Sigmoid colon (tissue), 7 donors: Measurements from ENCODE around the gene CFLAR. TPM values are rescaled to one million over a fixed set of nuclear protein-coding genes. Genes with fewer than 3 reads are reported as not detected.
A peak's percentile ranks its signal among the peaks of the same experiment; 100 is the strongest.

Source experiments
- DNase-seq: peaks from one replicate; pipeline ENCODE4 v3.0.0-alpha.2; 2019
- H3K27ac ChIP-seq, 4 donors: fragments of 200-600 bp; sonication (generic); one replicate each; pipeline ENCODE4 v1.5.1; 2016 to 2019; ENCODE audit warnings: mild to moderate bottlenecking in 1 of 4
- H3K27me3 ChIP-seq, 3 donors: fragments of 200-600 bp; sonication (generic); one replicate each; pipeline ENCODE4 v1.5.1; 2019; ENCODE audit warnings: mild to moderate bottlenecking in 1 of 3
- H3K36me3 ChIP-seq, 4 donors: fragments of 200-600 bp; sonication (generic); one replicate each; pipeline ENCODE4 v1.5.1; 2016 to 2019
- H3K4me1 ChIP-seq, 4 donors: fragments of 200-600 bp; sonication (generic); one replicate each; pipeline ENCODE4 v1.5.1; 2017 to 2019
- H3K4me3 ChIP-seq, 4 donors: fragments of 200-600 bp; sonication (generic); one replicate each; pipeline ENCODE4 v1.5.1; 2017 to 2019; ENCODE audit warnings: mild to moderate bottlenecking in 2 of 4, moderate library complexity in 1 of 4
- H3K9me3 ChIP-seq, 4 donors: fragments of 200-600 bp in 3 of 4; sonication (generic) in 3 of 4; one replicate each; pipeline versions ENCODE4 v1.5.1 to v1.6.1; 2013 to 2019
- CTCF ChIP-seq, 4 experiments: fragments of 450-650 bp in 3 of 4; fragments of 200-600 bp in 1 of 4; IDR thresholded peaks; one replicate each; pipeline ENCODE4 v1.5.1; 2016 to 2019; ENCODE audit warnings: antibody characterized with exemption in 4 of 4, mild to moderate bottlenecking in 3 of 4, moderate library complexity in 2 of 4
- EP300 ChIP-seq, 4 donors: sonication (generic); formaldehyde crosslinking; IDR thresholded peaks; one replicate each; pipeline ENCODE4 v1.6.1; 2017; ENCODE audit warnings: antibody characterized with exemption in 4 of 4
- POLR2A ChIP-seq, 2 donors: fragments of 450-650 bp; IDR thresholded peaks; one replicate each; pipeline ENCODE4 v1.6.1; 2016; ENCODE audit warnings: antibody characterized with exemption in 2 of 2, mild to moderate bottlenecking in 2 of 2, moderate library complexity in 2 of 2
- POLR2AphosphoS5 ChIP-seq, 4 donors: sonication (generic); formaldehyde crosslinking; IDR thresholded peaks; one replicate each; pipeline ENCODE4 v1.6.1; 2017; ENCODE audit warnings: antibody characterized with exemption in 4 of 4
- WGBS, 2 donors: extraction: QIAGEN DNeasy Blood & Tissue Kit; methylation state at CpG; one replicate each; pipeline ENCODE4 v1.1.7; 2013; 5-methylcytosine and 5-hydroxymethylcytosine counted together
- intact Hi-C: fragments of 100-400 bp; cut with DNase I; formaldehyde crosslinking; loops from one replicate; pipeline ENCODE4 v1.15.1; 2023
- polyA plus RNA-seq, 3 donors: library from polyadenylated mRNA; stranded (reverse); fragments of 200-250 nt; gene quantifications; one replicate each; pipeline ENCODE4 v1.2.3, GENCODE V29; 2013
- total RNA-seq, 4 donors: library from RNA; depleted of rRNA; stranded (reverse); fragments of >200 nt; gene quantifications; one replicate each; pipeline ENCODE4 v1.1.0, GENCODE V29; 2016
- donor health status: healthy with polysubstance abuse.
- donor health status: Bipolar disorder and iron deficiency.
- donor health status: healthy.

CFLAR gene
- total and polyA plus RNA-seq, 7 donors = 32.4 to 243 (median 113) TPM

- TF ChIP-seq EP300 (IDR thresholded peaks at IDR 0.05) (no peak), POLR2AphosphoS5 (IDR thresholded peaks at IDR 0.05) (peak in 3 of 4 donors; percentile 12 to 30 (median 29))
- Histone ChIP-seq H3K9me3 (no peaks in the 10 kb centered on the region), H3K27ac (peak overlapping the region in 2 of 4 donors; percentile 38 to 39), H3K4me1 (peaks cover 0 to 21% (median 12%) of the 10 kb centered on the region in 4 donors), H3K36me3 (no peaks in the 10 kb centered on the region), H3K4me3 (no peak overlapping the region), H3K27me3 (no peaks in the 10 kb centered on the region)
- 81 to 92% methylated on average over 6 of the region's 6 CpGs for WGBS, 2 donors
- DNase-seq = peak; percentile 77
- intact Hi-C loops = no loop called here
Observed at GRCh38 chr2:201203916-201204654, 88.1 kb downstream of the CFLAR start.

GRCh38 chr2:201204655-201205514, 88.9 kb downstream of the CFLAR start:
- Histone ChIP-seq H3K36me3 (no peaks in the 10 kb centered on the region), H3K27ac (peak overlapping the region in 2 of 4 donors; percentile 38 to 39), H3K4me1 (peaks cover 0 to 21% (median 12%) of the 10 kb centered on the region in 4 donors), H3K9me3 (no peaks in the 10 kb centered on the region), H3K4me3 (no peak overlapping the region), H3K27me3 (no peaks in the 10 kb centered on the region)
- intact Hi-C loops = no loop called here
- no peak for TF ChIP-seq EP300 (IDR thresholded peaks at IDR 0.05)
- no peak for TF ChIP-seq POLR2AphosphoS5 (IDR thresholded peaks at IDR 0.05)
- DNase-seq = no peak
- WGBS, 2 donors = 89 to 94% methylated on average over 9 of the region's 9 CpGs

GRCh38 chr2:201205515-201205849, 89.5 kb downstream of the CFLAR start:
- no peak overlapping the region for H3K27ac ChIP-seq
- H3K4me3 ChIP-seq = no peak overlapping the region
- no peaks in the 10 kb centered on the region for H3K9me3 ChIP-seq
- H3K36me3 ChIP-seq = no peaks in the 10 kb centered on the region
- H3K27me3 ChIP-seq = no peaks in the 10 kb centered on the region
- TF ChIP-seq EP300 (IDR thresholded peaks at IDR 0.05) (no peak), POLR2AphosphoS5 (IDR thresholded peaks at IDR 0.05) (no peak), CTCF (IDR thresholded peaks at IDR 0.05) (no peak), POLR2A (IDR thresholded peaks at IDR 0.05) (no peak)
- WGBS, 2 donors = 93 to 95% methylated on average over 3 of the region's 3 CpGs
- DNase-seq = no peak
- H3K4me1 ChIP-seq = peaks cover 0 to 21% (median 12%) of the 10 kb centered on the region in 4 donors
- intact Hi-C loops = no loop called here

GRCh38 chr2:201208563-201209252, 92.7 kb downstream of the CFLAR start:
- H3K36me3 ChIP-seq = no peaks in the 10 kb centered on the region
- TF ChIP-seq EP300 (IDR thresholded peaks at IDR 0.05) = no peak
- TF ChIP-seq POLR2A (IDR thresholded peaks at IDR 0.05) = no peak
- TF ChIP-seq CTCF (IDR thresholded peaks at IDR 0.05) = no peak
- no peak for TF ChIP-seq POLR2AphosphoS5 (IDR thresholded peaks at IDR 0.05)
- peak overlapping the region in 1 of 4 donors; percentile 3 for H3K27ac ChIP-seq
- H3K27me3 ChIP-seq = no peaks in the 10 kb centered on the region
- peaks cover 0 to 13% (median 8%) of the 10 kb centered on the region in 4 donors for H3K4me1 ChIP-seq
- no peaks in the 10 kb centered on the region for H3K9me3 ChIP-seq
- WGBS, 2 donors = 70 to 92% methylated on average over 12 of the region's 12 CpGs
- intact Hi-C loops = no loop called here
- H3K4me3 ChIP-seq = no peak overlapping the region
- no peak for DNase-seq

- intact Hi-C loops = no loop called here
- 97% methylated on average over 4 of the region's 4 CpGs for WGBS, 2 donors
- no peak for TF ChIP-seq EP300 (IDR thresholded peaks at IDR 0.05)
- no peak for TF ChIP-seq POLR2A (IDR thresholded peaks at IDR 0.05)
- no peak for TF ChIP-seq POLR2AphosphoS5 (IDR thresholded peaks at IDR 0.05)
- no peak for TF ChIP-seq CTCF (IDR thresholded peaks at IDR 0.05)
Observed at GRCh38 chr2:201215963-201216362, 100.0 kb downstream of the CFLAR start.

More at GRCh38 chr2:201215963-201216362, 100.0 kb downstream of the CFLAR start:
- no peak overlapping the region for H3K4me3 ChIP-seq
- H3K27ac ChIP-seq = no peak overlapping the region
- no peaks in the 10 kb centered on the region for H3K36me3 ChIP-seq
- DNase-seq = no peak
- no peaks in the 10 kb centered on the region for H3K4me1 ChIP-seq
- H3K9me3 ChIP-seq = no peaks in the 10 kb centered on the region
- H3K27me3 ChIP-seq = no peaks in the 10 kb centered on the region
